HL-60 (cell line): ENCODE data around the gene TPRN.

Experiments
- DNase-seq, 2 experiments: peaks; one replicate each; pipeline ENCODE4 v3.0.0-alpha.2; 2010 to 2020; ENCODE audit warnings: low read depth in 1 of 2, low spot score in 1 of 2
- H3K27ac ChIP-seq: fragments of 250-450 bp; sonication (Bioruptor Pico); replicated peaks from 2 replicates; pipeline ENCODE4 v1.5.1; 2020; ENCODE audit warnings: mild to moderate bottlenecking, moderate library complexity
- H3K27me3 ChIP-seq: fragments of 250-450 bp; sonication (Bioruptor Pico); 2 replicates; pipeline ENCODE4 v1.5.1; 2021; ENCODE audit warnings: mild to moderate bottlenecking, moderate library complexity; ENCODE audit not compliant: insufficient read depth, poor library complexity, severe bottlenecking
- H3K4me3 ChIP-seq: replicated peaks from 2 replicates; pipeline ENCODE4 v1.5.1; 2011; ENCODE audit warnings: mild to moderate bottlenecking, control low read depth, low read length; ENCODE audit not compliant: insufficient read depth
- CTCF ChIP-seq: IDR thresholded peaks from one replicate; pipeline ENCODE4 v1.5.1; 2011; ENCODE audit warnings: low read length, control low read depth, inconsistent platforms; ENCODE audit not compliant: insufficient read depth
- GABPA ChIP-seq: IDR thresholded peaks from 2 replicates; pipeline ENCODE4 v1.6.1; 2012; ENCODE audit warnings: low read depth
- POLR2AphosphoS5 ChIP-seq: IDR thresholded peaks from 2 replicates; pipeline ENCODE4 v1.6.1; 2012; ENCODE audit warnings: low read depth
- SPI1 ChIP-seq: IDR thresholded peaks from 2 replicates; pipeline ENCODE4 v1.6.1; 2012; ENCODE audit warnings: low read depth, mild to moderate bottlenecking, borderline replicate concordance
- TF ChIP-seq, protein P1 (sequence below): IDR thresholded peaks from 2 replicates; pipeline ENCODE4 v1.6.1; 2012; ENCODE audit warnings: low read depth; ENCODE audit not compliant: insufficient replicate concordance

The TPRN gene

DNA sequence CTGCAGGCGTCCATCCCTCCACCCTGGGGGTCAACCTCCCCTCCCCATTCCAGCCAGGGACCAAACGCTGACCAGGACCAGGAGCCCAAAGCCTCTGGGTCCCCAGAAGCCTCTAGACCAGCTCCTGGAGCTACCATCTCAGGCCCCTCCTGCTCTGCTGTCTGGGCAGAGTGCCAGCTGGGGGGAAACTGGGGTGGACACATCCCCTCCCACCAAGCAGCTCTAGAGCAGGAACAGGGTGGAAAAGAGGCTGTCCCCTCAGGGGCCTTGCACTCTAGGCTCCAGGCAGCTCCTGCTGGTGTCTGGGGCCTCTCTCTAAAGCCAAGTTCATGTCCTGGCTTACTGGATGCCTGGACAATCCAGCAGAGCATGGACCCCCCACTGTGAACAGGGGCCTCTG is 7.7 kb downstream of the TPRN start:
- TF ChIP-seq GABPA (no peak), CTCF (no peak), SPI1 (no peak), POLR2AphosphoS5 (no peak)
- TF ChIP-seq, protein P1, sequence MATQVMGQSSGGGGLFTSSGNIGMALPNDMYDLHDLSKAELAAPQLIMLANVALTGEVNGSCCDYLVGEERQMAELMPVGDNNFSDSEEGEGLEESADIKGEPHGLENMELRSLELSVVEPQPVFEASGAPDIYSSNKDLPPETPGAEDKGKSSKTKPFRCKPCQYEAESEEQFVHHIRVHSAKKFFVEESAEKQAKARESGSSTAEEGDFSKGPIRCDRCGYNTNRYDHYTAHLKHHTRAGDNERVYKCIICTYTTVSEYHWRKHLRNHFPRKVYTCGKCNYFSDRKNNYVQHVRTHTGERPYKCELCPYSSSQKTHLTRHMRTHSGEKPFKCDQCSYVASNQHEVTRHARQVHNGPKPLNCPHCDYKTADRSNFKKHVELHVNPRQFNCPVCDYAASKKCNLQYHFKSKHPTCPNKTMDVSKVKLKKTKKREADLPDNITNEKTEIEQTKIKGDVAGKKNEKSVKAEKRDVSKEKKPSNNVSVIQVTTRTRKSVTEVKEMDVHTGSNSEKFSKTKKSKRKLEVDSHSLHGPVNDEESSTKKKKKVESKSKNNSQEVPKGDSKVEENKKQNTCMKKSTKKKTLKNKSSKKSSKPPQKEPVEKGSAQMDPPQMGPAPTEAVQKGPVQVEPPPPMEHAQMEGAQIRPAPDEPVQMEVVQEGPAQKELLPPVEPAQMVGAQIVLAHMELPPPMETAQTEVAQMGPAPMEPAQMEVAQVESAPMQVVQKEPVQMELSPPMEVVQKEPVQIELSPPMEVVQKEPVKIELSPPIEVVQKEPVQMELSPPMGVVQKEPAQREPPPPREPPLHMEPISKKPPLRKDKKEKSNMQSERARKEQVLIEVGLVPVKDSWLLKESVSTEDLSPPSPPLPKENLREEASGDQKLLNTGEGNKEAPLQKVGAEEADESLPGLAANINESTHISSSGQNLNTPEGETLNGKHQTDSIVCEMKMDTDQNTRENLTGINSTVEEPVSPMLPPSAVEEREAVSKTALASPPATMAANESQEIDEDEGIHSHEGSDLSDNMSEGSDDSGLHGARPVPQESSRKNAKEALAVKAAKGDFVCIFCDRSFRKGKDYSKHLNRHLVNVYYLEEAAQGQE = no peak
- no peak overlapping the region for H3K4me3 ChIP-seq
- no peaks in the 10 kb centered on the region for H3K27me3 ChIP-seq
- no peak overlapping the region for H3K27ac ChIP-seq
- no peak for DNase-seq

- no peak overlapping the region for H3K27ac ChIP-seq
- DNase-seq = no peak
- no peaks in the 10 kb centered on the region for H3K27me3 ChIP-seq
- no peak overlapping the region for H3K4me3 ChIP-seq
- TF ChIP-seq, protein P1 = no peak
- TF ChIP-seq SPI1 = no peak
- TF ChIP-seq CTCF = no peak
- TF ChIP-seq GABPA = no peak
These were observed 8.1 kb downstream of the TPRN start for GRCh38 chr9:137192448-137192780.

- H3K27me3 ChIP-seq = no peaks in the 10 kb centered on the region
- DNase-seq = no peak
- TF ChIP-seq SPI1 (no peak), CTCF (no peak), GABPA (no peak)
- no peak overlapping the region for H3K4me3 ChIP-seq
- H3K27ac ChIP-seq = no peak overlapping the region
These were observed 8.7 kb downstream of the TPRN start for GRCh38 chr9:137191691-137192447.

DNA sequence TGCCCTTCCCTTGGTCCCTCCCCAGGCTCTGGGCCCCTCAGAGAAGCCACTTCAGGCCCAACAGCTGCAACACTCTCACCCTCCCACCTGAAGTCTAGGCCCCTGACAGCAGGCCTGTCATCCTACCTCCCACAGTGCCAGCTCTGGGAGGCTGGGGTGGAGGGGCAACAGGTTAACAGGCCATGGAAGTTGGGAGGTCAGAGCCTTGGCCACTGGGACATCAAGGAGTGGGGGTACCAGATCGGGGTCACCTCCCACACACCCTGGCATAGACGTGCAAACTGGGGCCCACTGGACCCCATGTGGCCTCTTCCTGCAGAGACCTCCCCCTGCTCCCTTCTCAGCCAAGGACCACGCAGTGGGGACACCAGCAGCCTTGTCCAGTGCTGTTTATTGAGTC is 9.3 kb downstream of the TPRN start:
- TF ChIP-seq, protein P1 = no peak
- TF ChIP-seq SPI1 = no peak
- TF ChIP-seq POLR2AphosphoS5 = no peak
- no peak for TF ChIP-seq CTCF
- no peak for TF ChIP-seq GABPA
- Histone ChIP-seq H3K27me3 (no peaks in the 10 kb centered on the region), H3K27ac (no peak overlapping the region), H3K4me3 (no peak overlapping the region)
- DNase-seq = no peak
